ENCODE data around the gene CNNM1. TPM values are rescaled to one million over a fixed set of nuclear protein-coding genes. Genes with fewer than 3 reads are reported as not detected.
A peak's percentile ranks its signal among the peaks of the same experiment; 100 is the strongest.

The CNNM1 gene
- 1 to 10 TPM; 1.4 to 1.5 TPM for total RNA-seq

DNA sequence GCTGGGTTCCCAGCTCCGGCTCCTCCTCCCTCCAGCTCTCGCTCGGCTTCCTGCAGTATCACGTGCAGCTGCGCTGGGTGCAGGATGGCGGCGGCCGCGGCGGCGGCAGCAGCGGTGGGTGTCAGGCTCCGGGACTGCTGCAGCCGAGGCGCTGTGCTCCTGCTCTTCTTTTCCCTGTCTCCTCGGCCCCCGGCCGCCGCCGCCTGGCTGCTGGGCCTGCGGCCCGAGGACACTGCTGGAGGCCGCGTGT, at the start of gene CNNM1:
TSS of gene CNNM1 (plus strand) at position 53 of the 250 bp plus-strand sequence. CDS start at position 85, 32 bp downstream.
- no peak within 1 kb of the TSS for H3K27ac Mint-ChIP-seq
- H3K27me3 Mint-ChIP-seq, result peaks cover 33% of the 10 kb centered on the region
- ATAC-seq (peak; percentile 83), DNase-seq (peak; percentile 69)
- intact Hi-C loops (cut with DNase I, micrococcal nuclease), result no loop called here
- H3K36me3 Mint-ChIP-seq (ENCODE audit: low read depth), result peaks cover 4% of the 10 kb centered on the region
- peaks cover 5% of the 10 kb centered on the region for H3K4me1 Mint-ChIP-seq
- ChIA-PET CTCF (interaction anchor here (0.9 kb wide), 1 partner anchor 8 kb away, joined by 3 read pairs; no protein-coding TSS in a partner anchor), POLR2A (interaction anchor here (0.6 kb wide), 1 partner anchor 9 kb away, joined by 3 read pairs; no protein-coding TSS in a partner anchor)
- H3K9me3 Mint-ChIP-seq (ENCODE audit: low read depth), result no peaks in the 10 kb centered on the region
- H3K4me3 Mint-ChIP-seq, result peak within 1 kb of the TSS; percentile 66

DNA sequence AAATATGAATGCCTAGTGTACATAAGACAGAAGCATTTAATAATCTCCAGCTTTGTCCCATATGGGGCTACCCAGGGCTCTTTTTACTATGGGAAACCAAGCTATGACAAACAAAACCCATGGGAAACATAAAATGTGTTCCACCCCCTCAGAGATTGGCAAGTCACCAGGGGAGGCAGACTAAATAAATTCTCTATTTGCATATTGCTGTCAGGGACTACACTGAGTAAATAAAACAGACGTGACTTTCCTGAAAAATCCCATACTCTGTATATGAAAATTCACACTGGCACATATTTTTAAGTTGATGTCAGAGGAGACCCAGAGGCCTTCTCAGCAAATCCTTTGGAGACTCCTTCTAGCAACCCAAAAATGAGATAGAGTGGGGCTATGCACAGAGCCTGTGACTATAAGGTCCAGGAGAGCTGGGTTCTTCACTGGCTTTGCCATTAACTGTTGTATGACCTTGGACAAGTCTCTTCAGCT, 49.5 kb upstream of the CNNM1 start:
- Mint-ChIP-seq H3K27me3 (peaks cover 15% of the 10 kb centered on the region), H3K4me1 (no peaks in the 10 kb centered on the region), H3K36me3 (ENCODE audit: low read depth) (no peaks in the 10 kb centered on the region), H3K4me3 (no peak overlapping the region), H3K9me3 (ENCODE audit: low read depth) (peaks cover 6% of the 10 kb centered on the region), H3K27ac (no peak overlapping the region)
- ATAC-seq, result no peak
- ChIA-PET POLR2A (interaction anchor here (0.7 kb wide), 2 partner anchors 7 to 133 kb away, joined by 4 to 5 read pairs; no protein-coding TSS in a partner anchor), CTCF (interaction anchor here (0.7 to 0.9 kb wide), 3 partner anchors 529 to 870 kb away, joined by 3 to 4 read pairs (median 3); no protein-coding TSS in a partner anchor)
- DNase-seq, result no peak
- intact Hi-C loops (cut with DNase I, micrococcal nuclease), result no loop called here

- H3K36me3 Mint-ChIP-seq (ENCODE audit: low read depth), result no peaks in the 10 kb centered on the region
- DNase-seq, result no peak
- H3K27ac Mint-ChIP-seq, result no peak overlapping the region
- ChIA-PET POLR2A (no interaction called here), CTCF (no interaction called here)
- H3K4me1 Mint-ChIP-seq, result no peaks in the 10 kb centered on the region
- peaks cover 17% of the 10 kb centered on the region for H3K27me3 Mint-ChIP-seq
- intact Hi-C loops (cut with DNase I, micrococcal nuclease), result no loop called here
- ATAC-seq, result no peak
- H3K4me3 Mint-ChIP-seq, result no peak overlapping the region
- peaks cover 6% of the 10 kb centered on the region for H3K9me3 Mint-ChIP-seq (ENCODE audit: low read depth)
These were observed 48.7 kb upstream of the CNNM1 start for GRCh38 chr10:99280472-99280871.

- no peaks in the 10 kb centered on the region for H3K36me3 Mint-ChIP-seq (ENCODE audit: low read depth)
- H3K27ac Mint-ChIP-seq, result no peak overlapping the region
- H3K4me3 Mint-ChIP-seq, result no peak overlapping the region
- H3K9me3 Mint-ChIP-seq (ENCODE audit: low read depth), result peaks cover 6% of the 10 kb centered on the region
- intact Hi-C loops (cut with DNase I, micrococcal nuclease), result no loop called here
- POLR2A ChIA-PET, result no interaction called here
- ATAC-seq (no peak), DNase-seq (no peak)
- H3K27me3 Mint-ChIP-seq, result peaks cover 8% of the 10 kb centered on the region
- CTCF ChIA-PET, result no interaction called here
- H3K4me1 Mint-ChIP-seq, result no peaks in the 10 kb centered on the region
These were observed 43.3 kb upstream of the CNNM1 start for GRCh38 chr10:99285881-99286280.

GRCh38 chr10:99290306-99290705, 38.9 kb upstream of the CNNM1 start:
- intact Hi-C loops (cut with DNase I, micrococcal nuclease), result no loop called here
- Mint-ChIP-seq H3K4me3 (no peak overlapping the region), H3K9me3 (ENCODE audit: low read depth) (no peaks in the 10 kb centered on the region), H3K27me3 (peaks cover 5% of the 10 kb centered on the region), H3K36me3 (ENCODE audit: low read depth) (no peaks in the 10 kb centered on the region), H3K27ac (no peak overlapping the region), H3K4me1 (no peaks in the 10 kb centered on the region)
- DNase-seq, result no peak
- POLR2A ChIA-PET, result no interaction called here
- CTCF ChIA-PET, result interaction anchor here (0.6 to 1.6 kb wide), 3 partner anchors 25 to 1274 kb away, joined by 3 to 4 read pairs (median 3); no protein-coding TSS in a partner anchor
- ATAC-seq, result no peak

- Mint-ChIP-seq H3K36me3 (ENCODE audit: low read depth) (no peaks in the 10 kb centered on the region), H3K4me1 (no peaks in the 10 kb centered on the region), H3K27me3 (peaks cover 2% of the 10 kb centered on the region), H3K27ac (no peak overlapping the region), H3K4me3 (no peak overlapping the region), H3K9me3 (ENCODE audit: low read depth) (no peaks in the 10 kb centered on the region)
- CTCF ChIA-PET, result no interaction called here
- no peak for ATAC-seq
- DNase-seq, result no peak
- intact Hi-C loops (cut with DNase I, micrococcal nuclease), result no loop called here
- POLR2A ChIA-PET, result no interaction called here
These were observed 37.0 kb upstream of the CNNM1 start for GRCh38 chr10:99292159-99292558.

DNA sequence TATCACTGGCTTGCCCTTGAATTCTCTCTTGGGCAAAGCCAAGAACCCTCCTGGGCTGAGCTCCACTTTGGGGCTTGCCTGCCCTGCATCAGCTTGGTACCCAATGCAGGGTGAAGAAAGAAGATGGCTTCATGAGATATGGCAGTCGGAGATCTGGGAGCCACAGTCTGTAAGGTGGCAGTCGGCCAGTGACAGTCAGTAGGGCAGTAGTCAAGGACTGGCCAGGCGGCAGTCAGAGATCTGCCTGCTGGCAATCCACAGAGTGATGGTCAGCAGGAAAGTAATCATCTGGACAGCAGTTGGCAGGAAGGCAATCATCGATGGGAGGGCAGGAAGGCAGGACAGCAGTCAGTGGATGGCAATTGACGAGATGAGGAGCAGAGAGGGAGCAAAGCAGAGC, 32.6 kb upstream of the CNNM1 start:
- H3K4me3 Mint-ChIP-seq, result no peak overlapping the region
- no peak overlapping the region for H3K27ac Mint-ChIP-seq
- ChIA-PET POLR2A (no interaction called here), CTCF (no interaction called here)
- ATAC-seq (no peak), DNase-seq (no peak)
- H3K4me1 Mint-ChIP-seq, result no peaks in the 10 kb centered on the region
- H3K9me3 Mint-ChIP-seq (ENCODE audit: low read depth), result no peaks in the 10 kb centered on the region
- intact Hi-C loops (cut with DNase I, micrococcal nuclease), result no loop called here
- no peaks in the 10 kb centered on the region for H3K36me3 Mint-ChIP-seq (ENCODE audit: low read depth)
- peaks cover 4% of the 10 kb centered on the region for H3K27me3 Mint-ChIP-seq

DNA sequence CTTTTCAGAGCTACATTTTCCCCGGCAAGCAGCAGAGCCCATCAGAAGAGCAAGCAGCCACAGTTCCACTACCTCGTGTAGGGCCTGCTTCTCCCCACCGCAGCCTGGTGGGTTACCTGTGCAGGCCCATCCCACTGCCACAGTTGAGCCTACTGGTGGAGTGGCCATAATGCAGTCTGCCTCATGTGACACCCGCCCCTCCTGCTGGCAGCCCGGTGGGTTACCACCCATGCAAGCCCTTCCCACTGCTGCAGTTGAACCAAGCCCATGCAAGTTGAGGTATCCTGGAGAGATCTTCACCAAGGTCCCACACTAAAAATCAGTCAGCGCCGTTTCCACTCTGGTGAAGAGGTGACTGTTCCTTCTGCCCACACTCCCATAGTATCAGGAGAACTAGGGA, 32.1 kb upstream of the CNNM1 start:
- Mint-ChIP-seq H3K4me1 (no peaks in the 10 kb centered on the region), H3K27ac (no peak overlapping the region), H3K27me3 (peaks cover 4% of the 10 kb centered on the region), H3K9me3 (ENCODE audit: low read depth) (no peaks in the 10 kb centered on the region), H3K4me3 (no peak overlapping the region), H3K36me3 (ENCODE audit: low read depth) (no peaks in the 10 kb centered on the region)
- no peak for ATAC-seq
- intact Hi-C loops (cut with DNase I, micrococcal nuclease), result no loop called here
- ChIA-PET POLR2A (no interaction called here), CTCF (no interaction called here)
- no peak for DNase-seq

DNA sequence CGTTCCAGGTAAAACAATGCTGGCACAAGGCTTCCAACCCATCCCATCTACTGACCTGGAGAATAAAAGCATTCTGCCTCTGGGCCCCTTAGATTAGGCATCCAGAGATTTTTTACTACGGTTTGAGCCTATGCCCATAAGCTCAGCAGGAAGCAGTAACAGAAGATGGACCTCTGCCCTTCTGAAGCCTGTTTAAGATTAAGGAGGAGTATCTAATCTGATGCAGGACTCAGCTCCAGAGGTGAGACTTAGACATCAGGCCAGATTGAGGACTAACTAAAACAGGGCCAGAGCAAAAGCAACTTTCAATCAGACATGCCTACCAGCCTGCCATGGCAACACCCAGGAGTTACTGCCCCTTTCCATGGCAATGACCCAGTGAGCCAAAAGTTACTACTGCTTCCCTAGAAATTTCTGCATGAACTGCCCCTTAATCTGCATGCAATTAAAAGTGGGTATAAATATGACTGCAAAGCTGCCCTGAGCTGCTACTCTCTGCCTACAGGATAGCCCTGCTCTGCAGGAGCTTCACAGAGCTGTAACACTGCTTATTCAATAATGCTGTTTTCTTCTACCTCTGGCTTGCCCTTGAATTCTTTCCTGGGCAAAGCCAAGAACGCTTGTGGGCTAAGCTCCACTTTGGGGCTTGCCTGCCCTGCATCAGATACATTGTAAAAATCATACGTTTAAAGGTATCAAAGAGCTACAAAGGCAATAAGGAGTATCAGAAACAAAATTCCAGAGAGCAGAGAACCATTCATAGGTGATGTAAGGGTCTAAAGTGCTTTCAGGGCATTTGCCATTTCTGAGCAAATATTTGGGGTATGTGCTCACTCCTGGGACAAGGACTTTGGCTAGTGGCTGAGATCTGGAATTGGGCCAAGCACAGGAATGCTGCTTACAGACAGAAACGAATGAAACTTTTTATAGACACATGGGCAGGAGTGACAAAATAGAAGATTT, 25.0 kb upstream of the CNNM1 start:
- no peak overlapping the region for H3K27ac Mint-ChIP-seq
- no peaks in the 10 kb centered on the region for H3K36me3 Mint-ChIP-seq (ENCODE audit: low read depth)
- peaks cover 7% of the 10 kb centered on the region for H3K9me3 Mint-ChIP-seq (ENCODE audit: low read depth)
- ChIA-PET CTCF (no interaction called here), POLR2A (no interaction called here)
- intact Hi-C loops (cut with DNase I, micrococcal nuclease), result no loop called here
- H3K4me1 Mint-ChIP-seq, result no peaks in the 10 kb centered on the region
- H3K4me3 Mint-ChIP-seq, result no peak overlapping the region
- ATAC-seq, result no peak
- no peak for DNase-seq
- peaks cover 8% of the 10 kb centered on the region for H3K27me3 Mint-ChIP-seq

GRCh38 chr10:99304862-99305229, 24.3 kb upstream of the CNNM1 start:
- ChIA-PET CTCF (no interaction called here), POLR2A (no interaction called here)
- DNase-seq, result no peak
- H3K4me1 Mint-ChIP-seq, result no peaks in the 10 kb centered on the region
- no peak for ATAC-seq
- H3K4me3 Mint-ChIP-seq, result no peak overlapping the region
- peaks cover 5% of the 10 kb centered on the region for H3K27me3 Mint-ChIP-seq
- intact Hi-C loops (cut with DNase I, micrococcal nuclease), result no loop called here
- H3K36me3 Mint-ChIP-seq (ENCODE audit: low read depth), result no peaks in the 10 kb centered on the region
- no peak overlapping the region for H3K27ac Mint-ChIP-seq
- H3K9me3 Mint-ChIP-seq (ENCODE audit: low read depth), result peaks cover 7% of the 10 kb centered on the region

GRCh38 chr10:99312501-99312900, 16.7 kb upstream of the CNNM1 start:
- no peaks in the 10 kb centered on the region for H3K36me3 Mint-ChIP-seq (ENCODE audit: low read depth)
- DNase-seq, result no peak
- H3K4me3 Mint-ChIP-seq, result no peak overlapping the region
- ChIA-PET POLR2A (no interaction called here), CTCF (interaction anchor here (0.6 to 0.8 kb wide), 2 partner anchors 10 to 137 kb away, joined by 3 read pairs; no protein-coding TSS in a partner anchor)
- intact Hi-C loops (cut with DNase I, micrococcal nuclease), result no loop called here
- no peak overlapping the region for H3K27ac Mint-ChIP-seq
- no peak for ATAC-seq
- peaks cover 4% of the 10 kb centered on the region for H3K27me3 Mint-ChIP-seq
- no peaks in the 10 kb centered on the region for H3K4me1 Mint-ChIP-seq
- peaks cover 7% of the 10 kb centered on the region for H3K9me3 Mint-ChIP-seq (ENCODE audit: low read depth)

- DNase-seq (no peak), ATAC-seq (no peak)
- Mint-ChIP-seq H3K36me3 (ENCODE audit: low read depth) (no peaks in the 10 kb centered on the region), H3K9me3 (ENCODE audit: low read depth) (no peaks in the 10 kb centered on the region), H3K4me1 (no peaks in the 10 kb centered on the region), H3K27me3 (peaks cover 9% of the 10 kb centered on the region), H3K4me3 (no peak overlapping the region), H3K27ac (no peak overlapping the region)
- intact Hi-C loops (cut with DNase I, micrococcal nuclease), result no loop called here
- CTCF ChIA-PET, result interaction anchor here (0.5 to 1.4 kb wide), 2 partner anchors 26 to 170 kb away, joined by 3 to 4 read pairs; no protein-coding TSS in a partner anchor
- POLR2A ChIA-PET, result no interaction called here
These were observed 13.3 kb upstream of the CNNM1 start for GRCh38 chr10:99315853-99316252.
